Activated CD8-positive, alpha-beta T cell treated with anti-CD3 and anti-CD28 coated beads for 36 hours (primary cell): ENCODE results near the gene NOL7. TPM values are rescaled to one million over a fixed set of nuclear protein-coding genes. Genes with fewer than 3 reads are reported as not detected.
A peak's percentile ranks its signal among the peaks of the same experiment; 100 is the strongest.

Experiments
- ATAC-seq: fragments of 200-7000 bp; cut with Tn5 transposase; one replicate; pipeline ENCODE4 v1.10.0; 2021; ENCODE audit warnings: mild to moderate bottlenecking, moderate library complexity
- CTCF ChIA-PET: fragments of 350-600 bp; sonication (Branson Sonifier 250); formaldehyde crosslinking; loops from one replicate; lab custom pipeline; 2021; ENCODE audit warnings: antibody characterized with exemption; lab: Charles Lee
- POLR2A ChIA-PET: fragments of 350-600 bp; sonication (Branson Sonifier 250); formaldehyde crosslinking; loops from one replicate; lab custom pipeline; 2021; ENCODE audit warnings: antibody characterized with exemption; lab: Charles Lee
- DNase-seq: peaks from one replicate; pipeline ENCODE4 v3.0.0-alpha.2; 2020
- H3K27ac Mint-ChIP-seq: one replicate; pipeline ENCODE4 v1.8.0; 2021; ENCODE audit warnings: mild to moderate bottlenecking, mixed read lengths
- H3K27me3 Mint-ChIP-seq: one replicate; pipeline ENCODE4 v1.8.0; 2021; ENCODE audit warnings: mixed read lengths
- H3K36me3 Mint-ChIP-seq: one replicate; pipeline ENCODE4 v1.8.0; 2021; ENCODE audit warnings: low read depth, mixed read lengths
- H3K4me1 Mint-ChIP-seq: one replicate; pipeline ENCODE4 v1.8.0; 2021; ENCODE audit warnings: low read depth, mixed read lengths
- H3K4me3 Mint-ChIP-seq: one replicate; pipeline ENCODE4 v1.8.0; 2021; ENCODE audit warnings: mild to moderate bottlenecking, moderate library complexity, mixed read lengths
- H3K9me3 Mint-ChIP-seq: one replicate; pipeline ENCODE4 v1.8.0; 2021; ENCODE audit warnings: mixed read lengths
- CTCF ChIP-seq: fragments of 200-600 bp; IDR thresholded peaks from one replicate; pipeline ENCODE4 v1.8.0; 2022; ENCODE audit warnings: antibody characterized with exemption, mild to moderate bottlenecking
- intact Hi-C: fragments of 100-400 bp; cut with micrococcal nuclease; formaldehyde crosslinking; loops from one replicate; pipeline ENCODE4 v1.10.0; 2022
- total RNA-seq, 2 experiments: library from RNA; stranded (reverse); gene quantifications; one replicate each; pipeline ENCODE4 v1.2.3, GENCODE V29; 2021

The NOL7 gene
- total RNA-seq, 2 experiments from 2014 or later: 95.2 to 95.8 TPM

DNA sequence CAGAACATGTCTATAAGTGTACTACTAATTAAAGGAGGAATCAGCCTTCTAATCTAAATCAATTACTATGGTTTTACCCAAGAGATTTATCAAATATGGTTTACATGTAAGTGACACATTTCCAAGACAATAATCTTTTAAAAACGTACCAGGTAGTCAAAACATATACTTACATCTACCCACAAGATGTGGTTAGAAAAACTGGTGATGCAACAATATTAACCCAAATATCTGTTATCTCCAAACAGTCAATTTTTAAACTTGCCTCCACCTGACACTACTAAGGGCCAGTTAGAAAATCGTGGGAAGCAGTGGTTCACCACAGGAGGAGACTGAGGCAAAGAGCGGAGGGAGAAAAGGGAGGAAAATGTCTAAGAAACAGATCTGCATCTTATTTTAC is 28.0 kb downstream of the NOL7 start:
- H3K27me3 Mint-ChIP-seq: no peaks in the 10 kb centered on the region
- H3K27ac Mint-ChIP-seq: no peak overlapping the region
- POLR2A ChIA-PET: no interaction called here

DNA sequence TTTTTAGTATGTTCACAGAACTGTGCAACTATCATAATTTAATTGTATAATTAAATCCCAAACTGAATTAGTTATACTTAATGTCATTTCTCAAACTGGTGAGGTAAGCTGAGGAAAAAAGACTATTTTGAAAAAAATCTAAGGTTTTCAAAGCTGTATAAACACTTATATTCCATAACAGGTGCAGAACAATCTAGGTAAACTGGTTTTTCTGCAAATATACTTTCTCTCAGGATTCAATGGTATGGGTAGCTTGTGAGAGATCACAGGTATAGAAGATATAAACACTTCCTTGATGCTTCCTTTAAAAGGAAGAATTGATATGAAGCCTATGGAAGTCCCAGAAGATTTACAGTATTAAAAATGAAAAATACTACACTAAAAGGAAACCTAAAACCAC is 33.7 kb downstream of the NOL7 start:
- H3K27ac Mint-ChIP-seq: no peak overlapping the region

More for the DNA sequence above, 28.0 kb downstream of the NOL7 start:
- no peak for DNase-seq
- CTCF ChIA-PET: interaction anchor here (1.3 kb wide), 1 partner anchor 11 kb away, joined by 3 read pairs; no protein-coding TSS in a partner anchor
- peaks cover 29% of the 10 kb centered on the region for H3K4me1 Mint-ChIP-seq
- H3K9me3 Mint-ChIP-seq: no peaks in the 10 kb centered on the region
- ATAC-seq: no peak
- TF ChIP-seq CTCF: no peak
- H3K36me3 Mint-ChIP-seq: peaks cover 32% of the 10 kb centered on the region
- H3K4me3 Mint-ChIP-seq: no peak overlapping the region
- intact Hi-C loops: no loop called here

DNA sequence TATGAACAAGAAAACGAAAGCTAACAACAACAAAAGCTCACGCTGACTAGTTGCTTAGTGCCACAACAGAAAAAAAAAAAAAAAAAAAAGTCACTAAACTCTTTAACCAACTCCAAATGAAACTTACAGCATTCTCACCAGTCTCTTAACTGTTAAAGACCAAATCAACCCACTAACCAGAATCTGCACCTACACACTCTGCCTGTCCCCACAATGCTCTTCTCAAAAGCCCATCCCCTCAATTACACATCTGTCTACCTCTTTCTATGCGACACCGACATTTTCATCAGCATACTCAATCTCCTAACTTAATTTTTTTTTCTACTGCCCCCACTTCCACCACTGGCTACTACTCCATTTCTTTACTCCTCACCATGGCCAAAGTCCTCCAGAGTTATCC is 34.3 kb downstream of the NOL7 start:
- peaks cover 24% of the 10 kb centered on the region for H3K4me1 Mint-ChIP-seq
- ATAC-seq: peak; percentile 42
- H3K9me3 Mint-ChIP-seq: no peaks in the 10 kb centered on the region
- peak overlapping the region; percentile 70 for H3K27ac Mint-ChIP-seq
- no peaks in the 10 kb centered on the region for H3K27me3 Mint-ChIP-seq
- intact Hi-C loops: no loop called here
- ChIA-PET POLR2A (interaction anchor here (1.3 kb wide), 1 partner anchor 10 kb away, joined by 3 read pairs; no protein-coding TSS in a partner anchor), CTCF (interaction anchor here (1.1 kb wide), 3 partner anchors 15 to 46 kb away, joined by 3 to 6 read pairs (median 3); no protein-coding TSS in a partner anchor)
- peaks cover 27% of the 10 kb centered on the region for H3K36me3 Mint-ChIP-seq
- H3K4me3 Mint-ChIP-seq: peak overlapping the region; percentile 10
- no peak for TF ChIP-seq CTCF
- DNase-seq: no peak

More for the DNA sequence above, 33.7 kb downstream of the NOL7 start:
- no peak overlapping the region for H3K4me3 Mint-ChIP-seq
- H3K36me3 Mint-ChIP-seq: peaks cover 28% of the 10 kb centered on the region
- ATAC-seq (no peak), DNase-seq (no peak)
- no peaks in the 10 kb centered on the region for H3K9me3 Mint-ChIP-seq
- CTCF ChIA-PET: interaction anchor here (1.1 kb wide), 4 partner anchors 15 to 46 kb away, joined by 3 to 6 read pairs (median 4); partner anchors contain the start of gene NOL7
- POLR2A ChIA-PET: no interaction called here
- TF ChIP-seq CTCF: no peak
- H3K4me1 Mint-ChIP-seq: peaks cover 22% of the 10 kb centered on the region
- no peaks in the 10 kb centered on the region for H3K27me3 Mint-ChIP-seq
- intact Hi-C loops: no loop called here

DNA sequence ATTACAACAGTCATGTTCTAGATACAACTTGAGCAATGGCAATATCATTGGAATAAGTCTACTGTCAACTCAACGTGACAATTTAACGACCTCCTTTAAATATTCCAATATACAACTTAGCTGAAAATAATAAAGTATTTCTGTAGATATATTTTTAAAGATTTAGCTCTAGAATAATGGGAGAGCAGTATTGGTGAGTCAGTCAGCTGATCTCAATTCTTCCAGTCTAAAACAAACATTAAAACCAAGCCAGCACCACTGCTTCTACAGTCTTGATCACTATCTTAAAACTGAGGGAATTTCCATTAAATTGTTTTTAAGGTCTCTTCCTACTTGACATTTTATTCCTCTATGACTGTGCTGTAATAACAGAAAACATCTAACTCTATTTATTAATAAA is 38.2 kb downstream of the NOL7 start:
- Mint-ChIP-seq H3K4me3 (no peak overlapping the region), H3K27ac (no peak overlapping the region), H3K36me3 (peaks cover 31% of the 10 kb centered on the region), H3K4me1 (peaks cover 30% of the 10 kb centered on the region), H3K9me3 (no peaks in the 10 kb centered on the region), H3K27me3 (no peaks in the 10 kb centered on the region)
- ATAC-seq (no peak), DNase-seq (no peak)
- intact Hi-C loops: no loop called here
- TF ChIP-seq CTCF: no peak
- ChIA-PET POLR2A (interaction anchor here (1.5 kb wide), 1 partner anchor 57 kb away, joined by 4 read pairs; no protein-coding TSS in a partner anchor), CTCF (interaction anchor here (0.6 to 1.3 kb wide), 3 partner anchors 28 to 142 kb away, joined by 3 to 6 read pairs (median 4); no protein-coding TSS in a partner anchor)

GRCh38 chr6:13654496-13654895 is 39.4 kb downstream of the NOL7 start:
- CTCF ChIA-PET: interaction anchor here (0.9 kb wide), 1 partner anchor 11 kb away, joined by 3 read pairs; no protein-coding TSS in a partner anchor
- no peak for TF ChIP-seq CTCF
- H3K27ac Mint-ChIP-seq: no peak overlapping the region
- peaks cover 30% of the 10 kb centered on the region for H3K4me1 Mint-ChIP-seq
- DNase-seq: no peak
- POLR2A ChIA-PET: no interaction called here
- peaks cover 26% of the 10 kb centered on the region for H3K36me3 Mint-ChIP-seq
- intact Hi-C loops: no loop called here
- H3K27me3 Mint-ChIP-seq: no peaks in the 10 kb centered on the region
- no peak for ATAC-seq
- H3K4me3 Mint-ChIP-seq: no peak overlapping the region
- H3K9me3 Mint-ChIP-seq: no peaks in the 10 kb centered on the region
